Adrenal gland (tissue), 12 donors: ENCODE results near the gene ZFP69B. TPM values are rescaled to one million over a fixed set of nuclear protein-coding genes. Genes with fewer than 3 reads are reported as not detected.

Experiments used
- DNase-seq, 7 donors: peaks; one replicate each; pipeline ENCODE4 v3.0.0-alpha.2; 2019 to 2020
- H3K27ac ChIP-seq, 5 donors: fragments of 200-600 bp; sonication (generic) in 4 of 5; 1 replicate in 3 of 5; 2 replicates in 2 of 5; pipeline versions ENCODE4 v1.5.1 to v1.8.0; 2016 to 2020; ENCODE audit warnings: mild to moderate bottlenecking in 1 of 5
- H3K27me3 ChIP-seq: fragments of 200-600 bp; 2 replicates; pipeline ENCODE4 v1.8.0; 2021
- H3K36me3 ChIP-seq, 2 donors: fragments of 200-600 bp; replicated peaks in 1 of 2; 1 replicate in 1 of 2; 2 replicates in 1 of 2; pipeline versions ENCODE4 v1.5.1 to v1.8.0; 2018 to 2022
- H3K4me1 ChIP-seq, 2 donors: fragments of 200-600 bp; replicated peaks in 1 of 2; 1 replicate in 1 of 2; 2 replicates in 1 of 2; pipeline versions ENCODE4 v1.5.1 to v1.8.0; 2018 to 2021
- H3K4me3 ChIP-seq, 4 donors: fragments of 200-600 bp; sonication (generic) in 3 of 4; one replicate each; pipeline ENCODE4 v1.5.1; 2016 to 2018
- H3K9me3 ChIP-seq, 3 donors: fragments of 200-600 bp; sonication (generic) in 1 of 3; replicated peaks in 1 of 3; 1 replicate in 2 of 3; 2 replicates in 1 of 3; pipeline versions ENCODE4 v1.5.1 to v1.8.0; 2016 to 2021
- CTCF ChIP-seq, 6 experiments: fragments of 450-650 bp in 4 of 6; fragments of 200-600 bp in 2 of 6; sonication (generic) in 1 of 6; IDR thresholded peaks; 1 replicate in 5 of 6; 2 replicates in 1 of 6; pipeline versions ENCODE4 v1.5.1 to v1.8.0; 2016 to 2021; ENCODE audit warnings: antibody characterized with exemption in 6 of 6, mild to moderate bottlenecking in 2 of 6, moderate library complexity in 1 of 6
- POLR2A ChIP-seq, 2 donors: fragments of 450-650 bp; IDR thresholded peaks; one replicate each; pipeline ENCODE4 v1.6.1; 2017; ENCODE audit warnings: antibody characterized with exemption in 2 of 2, mild to moderate bottlenecking in 2 of 2, moderate library complexity in 1 of 2
- WGBS, 4 donors: extraction: QIAGEN DNeasy Blood & Tissue Kit in 2 of 4; methylation state at CpG; one replicate each; pipeline versions ENCODE4 v1.1.5 to v1.1.7; 2013 to 2017; 5-methylcytosine and 5-hydroxymethylcytosine counted together
- intact Hi-C, 2 donors: fragments of 100-400 bp; cut with DNase I; formaldehyde crosslinking; loops; one replicate each; pipeline versions ENCODE4 v1.14.1 to v1.15.0; 2022 to 2023
- polyA plus RNA-seq, 3 donors: library from polyadenylated mRNA; stranded (reverse); fragments of 200-250 nt in 2 of 3; fragments of 350-450 nt in 1 of 3; fragmentation: Illumina TruSeq in 1 of 3; extraction: RNeasy Lipid Tissue Mini Kit (QIAGEN cat#74804) in 1 of 3; gene quantifications; one replicate each; pipeline ENCODE4 v1.2.3, GENCODE V29; 2013 to 2014
- total RNA-seq, 9 donors: library from RNA; depleted of rRNA in 4 of 9; stranded (reverse); fragments of >200 nt in 4 of 9; fragments of 120-200 nt in 1 of 9; fragmentation: NEBNext Ultra II Directional in 1 of 9; extraction: Animal tissue kit (Norgen Biotek cat#: 25700) in 1 of 9; gene quantifications; one replicate each; pipeline versions ENCODE4 v1.1.0 to v1.2.4, GENCODE V29; 2013 to 2023
- donor health status: healthy with polysubstance abuse.
- donor health status: Bipolar disorder and iron deficiency.
- donor health status: DM: yes; HTN: yes; CAD: no.
- donor health status: DM: no; HTN: no; CAD: no.
- donor health status: DM: no; HTN: no; CAD: no.
- donor health status: DM: yes; HTN: yes; CAD: no.

Gene ZFP69B
- total and polyA plus RNA-seq, 12 donors: 0.34 to 2.6 (median 1.3) TPM

DNA sequence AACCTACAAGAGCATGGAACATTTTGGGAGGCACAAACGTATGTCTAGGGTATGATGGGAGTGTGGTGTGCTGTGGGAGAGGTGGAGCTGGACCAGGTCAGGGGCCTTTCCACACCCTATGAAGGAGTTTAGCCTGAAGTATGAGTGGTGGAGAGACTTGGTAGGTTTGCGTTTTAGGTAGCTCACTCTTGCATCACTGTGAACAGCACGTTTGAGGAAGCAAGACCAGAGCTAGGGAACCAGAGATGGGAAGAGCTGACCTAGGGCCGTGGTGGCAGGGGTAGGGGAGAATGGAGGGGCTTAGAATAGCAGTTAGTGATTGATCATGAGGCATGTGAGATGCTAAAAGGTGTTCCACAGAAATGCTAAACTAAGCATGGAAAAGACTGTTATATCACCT, 25.1 kb upstream of the ZFP69B start:
- H3K27ac ChIP-seq: no peak overlapping the region
- TF ChIP-seq POLR2A (IDR thresholded peaks at IDR 0.05) (no peak), CTCF (IDR thresholded peaks at IDR 0.05) (no peak)
- H3K27me3 ChIP-seq: no peaks in the 10 kb centered on the region
- H3K9me3 ChIP-seq: no peaks in the 10 kb centered on the region
- WGBS, 4 donors: 67 to 87% (median 79%) methylated on average over 4 of the region's 4 CpGs
- intact Hi-C loops: no loop called here
- H3K4me1 ChIP-seq: peaks cover 0 to 8% of the 10 kb centered on the region in 2 donors
- no peak overlapping the region for H3K4me3 ChIP-seq
- DNase-seq: no peak
- peaks cover 0 to 9% of the 10 kb centered on the region in 2 donors for H3K36me3 ChIP-seq

GRCh38 chr1:40431385-40431784, 18.9 kb upstream of the ZFP69B start:
- Histone ChIP-seq H3K27ac (no peak overlapping the region), H3K4me3 (no peak overlapping the region), H3K36me3 (no peaks in the 10 kb centered on the region), H3K27me3 (no peaks in the 10 kb centered on the region), H3K9me3 (no peaks in the 10 kb centered on the region), H3K4me1 (no peaks in the 10 kb centered on the region)
- DNase-seq: no peak
- intact Hi-C loops: no loop called here
- TF ChIP-seq POLR2A (IDR thresholded peaks at IDR 0.05) (no peak), CTCF (IDR thresholded peaks at IDR 0.05) (no peak)

DNA sequence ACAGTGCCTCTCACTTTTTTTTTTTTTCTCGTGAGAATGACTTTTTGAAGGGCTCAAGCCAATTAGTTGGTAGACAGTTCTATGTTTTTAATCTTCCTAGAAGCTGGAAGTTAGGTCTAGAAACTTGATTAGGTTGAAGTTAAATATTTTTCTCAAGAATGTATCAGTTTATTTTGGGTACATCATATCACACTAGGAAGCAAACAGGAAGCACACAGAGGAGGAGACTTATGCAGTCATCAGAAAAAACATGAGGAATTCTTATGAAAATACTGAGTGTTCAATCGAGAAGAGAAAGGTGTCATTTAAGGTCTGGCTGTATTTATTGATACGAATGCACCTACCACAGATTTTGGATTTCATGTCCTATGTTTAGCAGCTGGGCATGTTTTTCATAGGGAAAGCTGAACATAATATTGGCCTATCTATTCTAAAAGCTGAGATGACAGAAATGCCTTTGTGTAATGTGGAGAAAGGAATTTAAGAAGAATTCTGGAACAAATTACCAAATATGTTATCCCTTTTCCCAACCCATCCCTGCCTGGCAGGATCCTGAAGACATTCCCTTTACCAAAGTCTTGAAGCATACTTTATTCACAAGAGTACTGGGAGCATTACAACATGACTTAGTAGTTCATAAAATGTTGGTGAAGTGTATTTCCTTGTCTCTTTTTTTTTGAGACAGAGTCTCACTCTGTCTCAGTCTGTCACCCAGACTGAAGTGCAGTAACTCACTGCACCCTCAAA, 17.5 kb upstream of the ZFP69B start:
- Histone ChIP-seq H3K27ac (no peak overlapping the region), H3K9me3 (no peaks in the 10 kb centered on the region), H3K36me3 (no peaks in the 10 kb centered on the region), H3K4me3 (no peak overlapping the region), H3K27me3 (no peaks in the 10 kb centered on the region), H3K4me1 (no peaks in the 10 kb centered on the region)
- intact Hi-C loops: no loop called here
- TF ChIP-seq POLR2A (IDR thresholded peaks at IDR 0.05): no peak
- TF ChIP-seq CTCF (IDR thresholded peaks at IDR 0.05): no peak
- no peak for DNase-seq
- 51 to 60% (median 55%) methylated on average over 3 of the region's 3 CpGs for WGBS, 4 donors

DNA sequence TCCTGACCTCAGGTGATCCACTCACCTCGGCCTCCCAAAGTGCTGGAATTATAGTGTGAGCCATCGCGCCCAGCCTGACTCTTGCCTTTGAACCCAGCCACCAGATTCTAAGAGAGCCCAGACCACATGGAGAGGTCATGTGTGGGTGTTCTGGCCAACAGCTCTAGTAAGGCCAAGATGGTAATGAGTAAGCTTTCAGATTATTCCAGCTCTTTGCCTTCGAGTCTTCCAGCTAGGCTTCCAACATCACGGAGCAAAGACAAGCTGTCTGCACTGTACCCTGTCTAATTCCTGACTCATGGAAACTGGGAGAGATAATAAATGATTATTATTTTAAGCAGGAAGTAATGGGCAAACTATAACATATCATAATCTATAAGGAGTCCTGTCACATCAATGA, 14.8 kb upstream of the ZFP69B start:
- Histone ChIP-seq H3K4me3 (no peak overlapping the region), H3K27ac (no peak overlapping the region), H3K4me1 (no peaks in the 10 kb centered on the region), H3K36me3 (no peaks in the 10 kb centered on the region), H3K27me3 (no peaks in the 10 kb centered on the region), H3K9me3 (no peaks in the 10 kb centered on the region)
- intact Hi-C loops: no loop called here
- DNase-seq: no peak
- WGBS, 4 donors: 69 to 82% (median 78%) methylated on average over 4 to 5 of the region's 5 CpGs
- TF ChIP-seq POLR2A (IDR thresholded peaks at IDR 0.05) (no peak), CTCF (IDR thresholded peaks at IDR 0.05) (no peak)
